Ovary (tissue), 9 donors: ENCODE measurements around the gene TMEFF2. TPM values are rescaled to one million over a fixed set of nuclear protein-coding genes. Genes with fewer than 3 reads are reported as not detected.

Experiments
- DNase-seq, 5 donors: peaks; one replicate each; pipeline ENCODE4 v3.0.0-alpha.2; 2019 to 2020
- H3K27ac ChIP-seq, 2 donors: fragments of 200-600 bp; one replicate each; pipeline versions ENCODE4 v1.5.1 to v1.8.0; 2019 to 2022
- H3K27me3 ChIP-seq: fragments of 200-600 bp; one replicate; pipeline ENCODE4 v1.8.0; 2022
- H3K36me3 ChIP-seq: fragments of 200-600 bp; sonication (generic); one replicate; pipeline ENCODE4 v1.5.1; 2019
- H3K4me1 ChIP-seq: one replicate; pipeline ENCODE4 v1.8.1; 2013; ENCODE audit warnings: mild to moderate bottlenecking, moderate library complexity; ENCODE audit not compliant: insufficient read depth
- H3K4me3 ChIP-seq: fragments of 200-600 bp; sonication (generic); one replicate; pipeline ENCODE4 v1.5.1; 2017
- H3K9me3 ChIP-seq, 2 donors: fragments of 200-600 bp in 1 of 2; sonication (generic) in 1 of 2; one replicate each; pipeline versions ENCODE4 v1.5.1 to v1.8.1; 2013 to 2019; ENCODE audit warnings: mild to moderate bottlenecking in 1 of 2, moderate library complexity in 1 of 2
- EP300 ChIP-seq: sonication (generic); formaldehyde crosslinking; IDR thresholded peaks from one replicate; pipeline ENCODE4 v1.6.1; 2017; ENCODE audit warnings: antibody characterized with exemption
- POLR2A ChIP-seq: fragments of 450-650 bp; IDR thresholded peaks from one replicate; pipeline ENCODE4 v1.6.1; 2017; ENCODE audit warnings: antibody characterized with exemption, mild to moderate bottlenecking, moderate library complexity
- WGBS, 3 donors: extraction: QIAGEN DNeasy Blood & Tissue Kit in 1 of 3; methylation state at CpG; one replicate each; pipeline versions ENCODE4 v1.1.5 to v1.1.7; 2013 to 2017; 5-methylcytosine and 5-hydroxymethylcytosine counted together
- intact Hi-C, 4 donors: fragments of 100-400 bp; cut with DNase I; formaldehyde crosslinking; loops; one replicate each; pipeline versions ENCODE4 v1.11.0 to v1.15.1; 2022 to 2023
- polyA plus RNA-seq, 2 donors: library from polyadenylated mRNA; stranded (reverse); fragments of 200-250 nt in 1 of 2; fragments of 350-450 nt in 1 of 2; fragmentation: Illumina TruSeq in 1 of 2; extraction: RNeasy Lipid Tissue Mini Kit (QIAGEN cat#74804) in 1 of 2; gene quantifications; one replicate each; pipeline ENCODE4 v1.2.3, GENCODE V29; 2013 to 2014
- total RNA-seq, 7 donors: library from RNA; depleted of rRNA in 2 of 7; stranded (reverse); fragments of >200 nt in 2 of 7; fragmentation: NEBNext Ultra II Directional in 3 of 7; extraction: Animal tissue kit (Norgen Biotek cat#: 25700) in 3 of 7; gene quantifications; one replicate each; pipeline versions ENCODE4 v1.1.0 to v1.2.4, GENCODE V29; 2016 to 2023
- TF ChIP-seq, protein P1 (sequence below), 3 donors: fragments of 450-650 bp in 2 of 3; fragments of 200-600 bp in 1 of 3; IDR thresholded peaks; one replicate each; pipeline versions ENCODE4 v1.5.1 to v1.8.0; 2016 to 2022; ENCODE audit warnings: antibody characterized with exemption in 3 of 3, mild to moderate bottlenecking in 1 of 3
- donor health status: DM: no; HTN: no; CAD: no; lungs with moderate emphysema.
- donor health status: DM: no; HTN: no; CAD: no.
- donor health status: Bipolar disorder and iron deficiency.
- donor health status: DM: yes; HTN: yes; CAD: no.
- donor health status: DM: no; HTN: no; CAD: no.
- donor health status: DM: yes; HTN: yes; CAD: no.

Gene TMEFF2
- total and polyA plus RNA-seq, 9 donors, result 0.05 to 0.34 (median 0.08) TPM; not detected in 5

GRCh38 chr2:192202373-192202772 lies 7.6 kb upstream of the TMEFF2 start:
- intact Hi-C loops, result no loop called here
- Histone ChIP-seq H3K4me1 (no peaks in the 10 kb centered on the region), H3K27me3 (no peaks in the 10 kb centered on the region), H3K36me3 (no peaks in the 10 kb centered on the region), H3K4me3 (no peak overlapping the region), H3K27ac (no peak overlapping the region), H3K9me3 (no peaks in the 10 kb centered on the region)
- DNase-seq, result no peak
- TF ChIP-seq, protein P1, sequence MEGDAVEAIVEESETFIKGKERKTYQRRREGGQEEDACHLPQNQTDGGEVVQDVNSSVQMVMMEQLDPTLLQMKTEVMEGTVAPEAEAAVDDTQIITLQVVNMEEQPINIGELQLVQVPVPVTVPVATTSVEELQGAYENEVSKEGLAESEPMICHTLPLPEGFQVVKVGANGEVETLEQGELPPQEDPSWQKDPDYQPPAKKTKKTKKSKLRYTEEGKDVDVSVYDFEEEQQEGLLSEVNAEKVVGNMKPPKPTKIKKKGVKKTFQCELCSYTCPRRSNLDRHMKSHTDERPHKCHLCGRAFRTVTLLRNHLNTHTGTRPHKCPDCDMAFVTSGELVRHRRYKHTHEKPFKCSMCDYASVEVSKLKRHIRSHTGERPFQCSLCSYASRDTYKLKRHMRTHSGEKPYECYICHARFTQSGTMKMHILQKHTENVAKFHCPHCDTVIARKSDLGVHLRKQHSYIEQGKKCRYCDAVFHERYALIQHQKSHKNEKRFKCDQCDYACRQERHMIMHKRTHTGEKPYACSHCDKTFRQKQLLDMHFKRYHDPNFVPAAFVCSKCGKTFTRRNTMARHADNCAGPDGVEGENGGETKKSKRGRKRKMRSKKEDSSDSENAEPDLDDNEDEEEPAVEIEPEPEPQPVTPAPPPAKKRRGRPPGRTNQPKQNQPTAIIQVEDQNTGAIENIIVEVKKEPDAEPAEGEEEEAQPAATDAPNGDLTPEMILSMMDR (IDR thresholded peaks at IDR 0.05), result no peak
- TF ChIP-seq POLR2A (no peak), EP300 (no peak)
- WGBS, 3 donors, result 88 to 93% (median 92%) methylated on average over 3 of the region's 3 CpGs

DNA sequence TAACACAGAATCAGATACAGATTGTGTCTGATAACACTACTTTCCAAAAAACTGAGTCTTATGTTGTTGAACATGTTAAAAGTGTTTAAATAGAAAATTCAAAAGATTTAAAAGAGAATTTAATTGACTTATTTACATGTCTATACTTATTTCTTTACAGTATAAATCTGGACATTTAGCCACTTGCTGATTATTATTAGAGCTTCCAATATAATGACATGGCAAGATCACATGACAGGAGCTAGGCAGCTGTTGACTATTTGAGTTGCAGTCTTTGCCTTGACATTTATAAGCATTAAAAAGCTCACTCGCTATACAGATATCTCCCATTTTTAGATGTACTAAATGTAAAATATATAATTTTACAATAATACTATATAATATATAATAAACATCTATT lies 6.4 kb upstream of the TMEFF2 start:
- Histone ChIP-seq H3K4me3 (no peak overlapping the region), H3K27ac (no peak overlapping the region), H3K9me3 (no peaks in the 10 kb centered on the region), H3K36me3 (no peaks in the 10 kb centered on the region), H3K27me3 (no peaks in the 10 kb centered on the region), H3K4me1 (no peaks in the 10 kb centered on the region)
- no peak for DNase-seq
- WGBS, 3 donors, result 85 to 88% (median 88%) methylated on average over 1 of the region's 1 CpG
- intact Hi-C loops, result no loop called here
- TF ChIP-seq, protein P1 (IDR thresholded peaks at IDR 0.05), result no peak
- TF ChIP-seq POLR2A (no peak), EP300 (no peak)

GRCh38 chr2:192197357-192197756 lies 2.6 kb upstream of the TMEFF2 start:
- Histone ChIP-seq H3K36me3 (no peaks in the 10 kb centered on the region), H3K27me3 (no peaks in the 10 kb centered on the region), H3K4me3 (no peak overlapping the region), H3K27ac (no peak overlapping the region), H3K9me3 (no peaks in the 10 kb centered on the region), H3K4me1 (peaks cover 5% of the 10 kb centered on the region)
- WGBS, 3 donors, result 49 to 65% (median 53%) methylated on average over 1 of the region's 1 CpG
- intact Hi-C loops, result loop anchor here in 1 of 4 donors (5.0 kb wide), 1 partner anchor 440 kb away; no protein-coding TSS in a partner anchor
- TF ChIP-seq EP300, result no peak
- no peak for TF ChIP-seq POLR2A
- TF ChIP-seq, protein P1 (IDR thresholded peaks at IDR 0.05), result no peak
- DNase-seq, result no peak

DNA sequence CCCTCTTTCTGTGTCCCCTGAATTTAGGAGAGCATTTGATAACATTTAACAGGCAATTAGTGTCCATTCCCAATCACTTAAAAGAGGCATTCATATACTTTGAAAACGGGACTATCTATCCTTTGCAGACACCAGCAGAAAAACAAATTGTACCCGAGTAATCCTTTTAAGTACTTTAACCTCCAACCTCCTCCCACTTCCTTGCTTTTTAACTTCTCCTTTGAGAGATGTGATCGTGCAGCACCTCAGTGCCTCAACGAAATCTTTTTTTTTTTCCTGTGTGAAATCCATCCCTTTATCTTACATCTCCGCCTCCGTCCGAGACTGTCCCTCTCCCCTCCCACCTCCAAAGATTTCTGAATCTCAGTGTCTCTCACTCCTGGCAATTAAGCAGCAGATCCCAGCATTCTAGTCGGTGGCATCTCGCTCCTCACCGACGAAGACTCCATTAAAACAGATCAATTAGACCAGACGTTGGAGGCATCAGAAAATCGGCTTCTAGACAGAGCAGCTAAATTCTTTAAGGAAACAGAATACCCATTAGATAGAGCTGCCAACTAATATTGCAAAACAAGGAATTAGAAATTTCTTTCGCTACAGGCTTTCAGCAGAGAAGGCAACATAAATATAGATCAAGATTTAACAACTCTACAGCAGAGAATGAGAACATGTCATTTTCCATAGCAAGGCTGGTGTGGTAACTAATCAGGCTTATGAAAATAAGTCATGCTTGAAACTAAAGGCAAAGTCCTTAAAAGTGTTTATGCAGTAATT lies 1.9 kb upstream of the TMEFF2 start:
- no peaks in the 10 kb centered on the region for H3K9me3 ChIP-seq
- H3K4me3 ChIP-seq, result no peak overlapping the region
- no peaks in the 10 kb centered on the region for H3K27me3 ChIP-seq
- no peaks in the 10 kb centered on the region for H3K36me3 ChIP-seq
- H3K4me1 ChIP-seq, result peaks cover 5% of the 10 kb centered on the region
- intact Hi-C loops, result loop anchor here in 1 of 4 donors (5.0 kb wide), 1 partner anchor 441 kb away; no protein-coding TSS in a partner anchor
- TF ChIP-seq EP300 (no peak), POLR2A (no peak)
- no peak for DNase-seq
- H3K27ac ChIP-seq, result no peak overlapping the region
- WGBS, 3 donors, result 7 to 14% (median 10%) methylated on average over 14 of the region's 14 CpGs
